GM21529 (cell line): ENCODE results near the gene ATP8A2.
"Not testable (repeated sequence)": the region's sequence is repeated elsewhere in the genome, so short reads cannot be mapped to it uniquely, and the experiment has no call there.

ENCODE experiments used
- ATAC-seq: cut with Tn5 transposase; IDR thresholded peaks from one replicate; pipeline ENCODE4 v1.9.1; 2021; ENCODE audit not compliant: unreplicated experiment

The ATP8A2 gene

GRCh38 chr13:25457566-25457965 lies 85.8 kb downstream of the ATP8A2 start:
- no peak for ATAC-seq

DNA sequence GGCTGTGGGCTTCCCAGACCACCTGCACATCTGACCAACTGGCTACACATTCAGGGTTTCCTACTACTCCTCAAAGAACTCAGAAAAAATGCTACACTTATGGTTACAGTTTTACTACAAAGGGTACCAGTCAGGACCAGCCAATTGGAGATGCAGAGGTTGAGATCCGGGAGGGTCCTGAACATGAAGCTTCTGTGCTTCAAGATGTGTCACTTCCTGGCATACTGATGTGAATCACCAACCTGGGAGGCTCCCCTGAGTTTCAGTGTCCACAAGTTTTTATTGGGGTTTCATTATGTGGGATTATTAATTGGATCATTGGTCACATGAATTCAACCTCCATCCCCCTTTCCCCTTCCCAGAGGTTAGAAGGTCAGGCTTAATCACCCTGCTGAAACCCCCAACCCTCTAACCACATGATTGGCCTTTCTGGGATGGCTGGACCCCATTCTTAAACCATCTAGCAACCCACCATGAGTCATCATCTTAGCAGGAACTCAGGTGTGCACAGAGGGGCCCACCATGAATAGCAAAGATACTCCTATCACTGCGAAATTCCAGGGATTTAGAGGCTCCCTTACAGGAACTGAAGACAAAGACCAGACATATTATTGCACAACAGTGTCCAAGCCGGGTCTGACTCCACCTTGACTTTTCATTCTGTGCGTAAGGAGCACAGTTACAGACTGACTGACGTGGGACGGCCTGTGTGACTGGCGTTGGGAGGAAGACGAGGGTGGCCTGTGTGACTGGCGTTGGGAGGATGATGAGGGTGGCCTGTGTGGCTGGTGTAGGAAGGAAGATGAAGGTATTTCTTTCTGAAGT lies 90.7 kb downstream of the ATP8A2 start:
- ATAC-seq, result no peak

GRCh38 chr13:25463496-25463895 lies 91.7 kb downstream of the ATP8A2 start:
- ATAC-seq, result no peak

- no peak for ATAC-seq
Measured at GRCh38 chr13:25466880-25467279, 95.1 kb downstream of the ATP8A2 start.

DNA sequence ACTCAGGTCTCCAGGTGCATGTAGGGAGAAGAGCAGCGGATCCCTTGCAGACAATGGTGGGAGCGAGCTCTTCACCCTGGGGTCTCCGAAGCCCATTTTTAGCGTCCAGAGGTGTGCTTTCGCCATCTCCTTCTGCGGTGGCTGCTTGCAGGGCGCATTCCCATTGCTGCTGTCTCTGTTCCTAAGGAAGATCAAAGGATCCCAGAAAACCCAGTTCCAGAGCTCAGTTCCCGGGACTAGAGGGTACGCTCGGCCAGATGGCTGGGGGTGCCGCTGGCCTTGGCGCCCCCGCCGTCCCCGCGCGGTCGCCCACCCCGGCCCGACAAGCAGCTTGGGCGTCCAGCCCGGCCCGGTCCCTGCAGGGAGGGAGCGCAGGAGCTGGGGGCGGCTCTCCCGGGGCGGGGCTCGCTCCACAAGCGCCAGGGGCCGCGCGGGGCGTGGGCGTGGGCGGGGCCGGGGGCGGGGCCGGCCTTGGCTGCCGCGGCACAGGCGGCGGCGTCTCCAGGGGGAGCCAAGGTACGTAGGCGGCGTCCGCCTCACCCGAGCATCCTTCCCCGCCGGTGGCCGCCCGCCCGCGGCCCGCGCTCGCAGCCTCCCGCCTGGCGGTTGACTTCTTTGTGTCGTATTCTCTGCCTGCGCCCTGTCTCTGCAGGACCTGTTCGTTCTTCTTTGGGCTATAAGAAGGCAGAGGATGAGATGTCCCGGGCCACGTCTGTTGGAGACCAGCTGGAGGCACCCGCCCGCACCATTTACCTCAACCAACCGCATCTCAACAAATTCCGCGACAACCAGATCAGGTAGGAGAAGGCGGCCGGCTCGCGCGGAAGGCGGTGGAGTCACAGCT lies 96.8 kb downstream of the ATP8A2 start:
- no peak for ATAC-seq

DNA sequence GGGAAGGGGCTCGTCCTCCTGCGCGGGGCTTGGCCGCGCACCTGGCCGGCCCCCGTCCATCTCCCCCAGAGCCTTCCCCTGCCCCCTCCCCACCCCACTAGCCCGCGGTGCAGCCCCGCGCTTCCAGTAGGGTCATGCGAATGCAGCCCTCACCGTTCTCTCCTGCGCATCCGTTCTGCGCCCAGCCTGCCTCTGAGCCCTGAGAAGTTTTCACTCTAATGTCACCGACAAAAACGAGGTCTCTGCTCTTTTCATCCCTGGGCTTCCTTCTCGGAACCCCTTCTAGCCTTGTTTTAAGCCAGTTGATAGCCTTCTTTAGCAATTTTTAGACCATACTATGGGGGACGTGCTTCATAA lies 97.4 kb downstream of the ATP8A2 start:
- ATAC-seq, result no peak

- no peak for ATAC-seq
Measured at GRCh38 chr13:25473864-25474263, 102.1 kb downstream of the ATP8A2 start.

DNA sequence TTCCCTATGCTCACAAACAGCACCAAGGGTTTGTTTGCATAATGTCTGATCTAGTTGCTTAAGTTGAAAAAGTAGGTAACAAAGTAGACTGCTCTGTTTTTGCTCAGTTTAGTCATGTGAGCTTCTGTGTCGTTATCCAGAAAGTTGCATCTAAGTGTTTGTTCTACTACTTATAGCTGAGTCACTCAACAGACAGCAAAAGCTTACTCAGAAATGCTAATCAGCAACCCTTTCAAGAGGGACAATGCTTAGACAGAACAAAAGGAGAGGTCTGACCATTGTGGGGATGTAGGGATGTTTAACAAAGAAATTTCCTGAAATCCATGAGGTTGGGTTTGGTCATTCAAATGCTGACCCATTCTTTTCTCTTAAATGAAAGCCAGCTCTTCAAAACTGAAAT lies 106.4 kb downstream of the ATP8A2 start:
- ATAC-seq, result no peak

- ATAC-seq, result no peak
Measured at GRCh38 chr13:25489238-25489637, 117.5 kb downstream of the ATP8A2 start.

DNA sequence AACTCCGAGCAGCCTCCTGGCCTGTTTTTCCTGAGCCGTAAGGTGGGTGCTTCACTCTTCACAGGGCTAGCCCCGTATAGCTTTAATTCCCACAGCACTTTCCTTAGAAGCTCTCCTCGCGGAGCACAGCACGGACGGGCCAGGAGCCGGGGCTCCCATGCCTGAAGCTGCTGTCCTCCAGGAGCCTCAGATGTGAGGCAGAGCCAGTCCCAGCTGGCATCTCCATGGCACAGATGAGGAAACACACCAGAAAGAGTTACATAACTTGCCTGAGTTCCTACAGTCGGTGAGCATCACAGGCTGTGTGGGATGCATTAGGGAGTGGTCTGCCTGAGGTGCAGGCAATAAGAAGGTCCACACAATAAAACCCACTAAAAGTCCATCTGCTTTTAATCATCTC lies 118.5 kb downstream of the ATP8A2 start:
- ATAC-seq, result no peak

- ATAC-seq, result no peak
Measured at GRCh38 chr13:25493931-25494640, 122.3 kb downstream of the ATP8A2 start.

- no peak for ATAC-seq
Measured at GRCh38 chr13:25494698-25495411, 123.1 kb downstream of the ATP8A2 start.

GRCh38 chr13:25501231-25501630 lies 129.5 kb downstream of the ATP8A2 start:
- no peak for ATAC-seq

- ATAC-seq, result no peak
Measured at GRCh38 chr13:25502031-25502430, 130.3 kb downstream of the ATP8A2 start.

- no peak for ATAC-seq
Measured at GRCh38 chr13:25502551-25502950, 130.8 kb downstream of the ATP8A2 start.

DNA sequence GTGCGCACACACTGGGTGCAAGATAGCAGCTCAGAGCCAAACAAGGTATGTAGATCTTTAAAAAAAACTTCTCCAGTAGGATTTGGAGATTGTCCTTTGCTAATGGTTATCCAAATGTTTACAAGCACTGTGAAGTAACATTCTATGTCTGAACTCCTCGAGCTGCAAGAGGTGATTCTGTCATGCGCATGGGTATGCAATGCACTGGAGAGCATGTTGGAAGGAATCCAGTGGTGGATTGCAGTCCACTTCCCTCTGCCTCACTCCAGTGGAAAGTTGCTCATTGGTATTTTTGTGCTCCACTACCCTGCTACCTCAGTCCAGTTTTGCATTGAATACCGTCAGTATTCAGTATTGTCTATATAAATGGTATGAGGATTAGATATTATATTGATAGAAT lies 132.1 kb downstream of the ATP8A2 start:
- ATAC-seq, result no peak

DNA sequence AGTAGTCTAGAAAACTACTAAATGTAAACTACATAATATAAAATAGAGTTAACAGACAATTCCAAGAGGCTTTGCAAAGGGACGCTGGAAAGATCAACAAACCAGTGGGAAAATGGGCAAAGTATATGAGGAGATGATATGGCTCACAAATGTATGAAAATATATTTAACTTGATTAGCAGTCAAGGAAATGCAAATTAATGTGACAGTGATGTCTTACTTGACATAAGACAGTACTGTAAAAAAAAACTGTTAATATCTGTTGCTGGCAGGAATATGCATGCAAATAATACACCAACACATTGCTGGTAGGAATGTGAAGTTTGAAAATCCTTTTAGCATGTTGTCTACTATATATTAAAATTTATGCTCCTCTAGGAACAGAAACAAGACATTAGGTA lies 136.1 kb downstream of the ATP8A2 start:
- ATAC-seq, result no peak

GRCh38 chr13:25513060-25513459 lies 141.3 kb downstream of the ATP8A2 start:
- ATAC-seq, result not testable (repeated sequence)

- ATAC-seq, result no peak
Measured at GRCh38 chr13:25518441-25518840, 146.7 kb downstream of the ATP8A2 start.

DNA sequence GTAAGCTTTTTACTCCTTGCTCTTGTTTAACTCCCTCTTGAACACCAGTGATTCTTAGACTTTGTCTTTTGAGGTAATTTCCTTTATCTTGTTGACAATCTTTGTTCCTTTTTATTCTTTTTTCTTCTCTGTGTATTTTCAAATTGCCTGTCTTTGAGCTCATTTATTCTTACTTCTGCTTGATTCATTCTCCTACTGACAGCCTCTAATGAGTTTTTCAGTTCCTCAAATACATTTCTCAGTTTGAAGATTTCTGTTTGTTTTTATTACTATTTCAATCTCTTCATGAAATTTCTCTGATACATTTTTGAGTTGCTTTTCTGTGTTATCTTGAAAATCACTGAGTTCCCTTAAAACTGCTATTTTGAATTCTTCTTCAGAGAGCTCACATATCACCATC lies 154.1 kb downstream of the ATP8A2 start:
- no peak for ATAC-seq

GRCh38 chr13:25528266-25528665 lies 156.5 kb downstream of the ATP8A2 start:
- ATAC-seq, result no peak
